HG03575 (cell line): ENCODE data around the gene RNF148.

ENCODE experiments used
- ATAC-seq: cut with Tn5 transposase; IDR thresholded peaks from one replicate; pipeline ENCODE4 v1.9.1; 2021; ENCODE audit not compliant: unreplicated experiment, insufficient number of reproducible peaks, low FRiP score; ENCODE audit errors: extremely low read depth

Gene RNF148

GRCh38 chr7:122702872-122703510 is at the start of gene RNF148:
TSS of gene RNF148 (minus strand) at chr7:122702922. CDS start at chr7:122702750, 172 bp downstream.
- no peak for ATAC-seq

GRCh38 chr7:122750389-122750788 is 47.7 kb upstream of the RNF148 start:
- no peak for ATAC-seq

GRCh38 chr7:122748195-122748594 is 45.5 kb upstream of the RNF148 start:
- ATAC-seq: no peak

GRCh38 chr7:122746948-122747347 is 44.2 kb upstream of the RNF148 start:
- no peak for ATAC-seq

GRCh38 chr7:122743211-122743610 is 40.5 kb upstream of the RNF148 start:
- ATAC-seq: no peak

- ATAC-seq: no peak
Measured at GRCh38 chr7:122738947-122739346, 36.2 kb upstream of the RNF148 start.

- ATAC-seq: no peak
Measured at GRCh38 chr7:122736183-122736582, 33.5 kb upstream of the RNF148 start.

- ATAC-seq: no peak
Measured at GRCh38 chr7:122727759-122728158, 25.0 kb upstream of the RNF148 start.

GRCh38 chr7:122727354-122727753 is 24.6 kb upstream of the RNF148 start:
- no peak for ATAC-seq

GRCh38 chr7:122726881-122727280 is 24.2 kb upstream of the RNF148 start:
- ATAC-seq: no peak

- ATAC-seq: no peak
Measured at GRCh38 chr7:122724366-122724765, 21.6 kb upstream of the RNF148 start.

- ATAC-seq: no peak
Measured at GRCh38 chr7:122719010-122719578, 16.4 kb upstream of the RNF148 start.

GRCh38 chr7:122717356-122718089 is 14.8 kb upstream of the RNF148 start:
- ATAC-seq: no peak

- ATAC-seq: no peak
Measured at GRCh38 chr7:122715183-122715582, 12.5 kb upstream of the RNF148 start.

GRCh38 chr7:122710916-122711315 is 8.2 kb upstream of the RNF148 start:
- ATAC-seq: no peak

- no peak for ATAC-seq
Measured at GRCh38 chr7:122709930-122710646, 7.4 kb upstream of the RNF148 start.

- ATAC-seq: no peak
Measured at GRCh38 chr7:122706836-122707235, 4.1 kb upstream of the RNF148 start.

GRCh38 chr7:122699017-122699416 is 3.7 kb downstream of the RNF148 start, which contains the start of gene RNF133:
TSS of gene RNF133 (minus strand) at chr7:122699117. CDS start at chr7:122698918, 199 bp downstream.
- ATAC-seq: no peak

GRCh38 chr7:122695816-122696215 is 6.9 kb downstream of the RNF148 start:
- ATAC-seq: no peak

GRCh38 chr7:122694697-122695096 is 8.0 kb downstream of the RNF148 start:
- no peak for ATAC-seq
